Stimulated activated memory B cell treated with anti-CD40 and anti-IgM and Interleukin-4, amounts not matched to agents 10 μg/mL and 1 μg/mL and 100 μg/mL, for 72 hours (primary cell): ENCODE data around the gene FYB1.

ENCODE experiments used
- ATAC-seq: fragments of 150-1000 bp; cut with Tn5 transposase; 2 replicates; pipeline ENCODE4 v1.10.0; 2021
- H3K27ac Mint-ChIP-seq: one replicate; pipeline ENCODE4 v1.8.0; 2022; ENCODE audit warnings: mild to moderate bottlenecking, mixed read lengths
- H3K27me3 Mint-ChIP-seq: one replicate; pipeline ENCODE4 v1.8.0; 2022; ENCODE audit warnings: mixed read lengths
- H3K36me3 Mint-ChIP-seq: one replicate; pipeline ENCODE4 v1.8.0; 2022; ENCODE audit warnings: mixed read lengths
- H3K4me1 Mint-ChIP-seq: one replicate; pipeline ENCODE4 v1.8.0; 2022; ENCODE audit warnings: mixed read lengths
- H3K4me3 Mint-ChIP-seq: one replicate; pipeline ENCODE4 v1.8.0; 2022; ENCODE audit warnings: mild to moderate bottlenecking, moderate library complexity, mixed read lengths
- H3K9me3 Mint-ChIP-seq: one replicate; pipeline ENCODE4 v1.8.0; 2022; ENCODE audit warnings: mixed read lengths

FYB1 gene

DNA sequence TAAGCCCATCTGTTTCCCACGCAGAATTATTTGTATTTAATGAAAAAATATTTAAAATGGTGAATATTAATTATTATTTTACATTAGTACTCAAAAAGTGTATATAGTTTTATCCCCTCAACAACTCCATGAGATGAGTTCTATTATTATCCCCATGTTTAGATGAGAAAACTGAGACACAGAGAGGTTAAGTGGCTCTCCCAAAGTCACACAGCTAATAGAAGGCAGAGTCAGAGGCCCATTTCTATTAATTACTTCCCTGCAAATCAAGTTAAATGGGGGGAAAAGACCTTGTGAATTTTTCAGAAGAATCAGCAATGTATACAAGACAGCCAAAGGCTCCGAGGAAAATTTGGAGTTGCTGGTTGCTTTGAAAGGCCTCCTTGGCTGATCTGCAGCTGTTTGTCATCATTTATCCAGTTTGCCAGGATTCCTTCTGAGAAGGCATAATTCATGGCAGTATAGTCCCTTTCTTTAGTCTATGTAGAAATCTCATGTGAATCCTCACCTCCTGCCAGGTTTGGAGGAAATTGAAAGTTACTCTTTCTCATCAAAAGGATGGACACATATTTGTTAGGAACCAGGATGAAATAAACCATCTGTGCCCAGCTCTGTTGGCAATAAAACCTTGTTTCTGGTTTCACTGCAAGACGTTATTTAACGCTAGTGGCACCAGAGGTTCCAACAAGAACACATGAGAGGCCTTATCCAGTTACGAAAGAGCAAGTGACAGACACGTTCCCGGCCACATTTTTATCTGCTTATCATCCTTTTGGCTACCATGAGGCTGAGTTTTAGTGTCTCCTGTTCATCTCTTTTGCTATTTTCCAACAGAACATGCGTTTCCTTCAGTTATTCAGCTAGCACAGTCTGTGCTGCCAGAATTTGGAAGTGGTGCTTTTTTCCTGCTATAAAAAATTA, 621 bp downstream of the FYB1 start:
- ATAC-seq: no peak
- no peaks in the 10 kb centered on the region for H3K36me3 Mint-ChIP-seq
- H3K27ac Mint-ChIP-seq: no peak overlapping the region
- no peaks in the 10 kb centered on the region for H3K27me3 Mint-ChIP-seq
- no peak overlapping the region for H3K4me3 Mint-ChIP-seq
- H3K4me1 Mint-ChIP-seq: no peaks in the 10 kb centered on the region
- H3K9me3 Mint-ChIP-seq: no peaks in the 10 kb centered on the region

DNA sequence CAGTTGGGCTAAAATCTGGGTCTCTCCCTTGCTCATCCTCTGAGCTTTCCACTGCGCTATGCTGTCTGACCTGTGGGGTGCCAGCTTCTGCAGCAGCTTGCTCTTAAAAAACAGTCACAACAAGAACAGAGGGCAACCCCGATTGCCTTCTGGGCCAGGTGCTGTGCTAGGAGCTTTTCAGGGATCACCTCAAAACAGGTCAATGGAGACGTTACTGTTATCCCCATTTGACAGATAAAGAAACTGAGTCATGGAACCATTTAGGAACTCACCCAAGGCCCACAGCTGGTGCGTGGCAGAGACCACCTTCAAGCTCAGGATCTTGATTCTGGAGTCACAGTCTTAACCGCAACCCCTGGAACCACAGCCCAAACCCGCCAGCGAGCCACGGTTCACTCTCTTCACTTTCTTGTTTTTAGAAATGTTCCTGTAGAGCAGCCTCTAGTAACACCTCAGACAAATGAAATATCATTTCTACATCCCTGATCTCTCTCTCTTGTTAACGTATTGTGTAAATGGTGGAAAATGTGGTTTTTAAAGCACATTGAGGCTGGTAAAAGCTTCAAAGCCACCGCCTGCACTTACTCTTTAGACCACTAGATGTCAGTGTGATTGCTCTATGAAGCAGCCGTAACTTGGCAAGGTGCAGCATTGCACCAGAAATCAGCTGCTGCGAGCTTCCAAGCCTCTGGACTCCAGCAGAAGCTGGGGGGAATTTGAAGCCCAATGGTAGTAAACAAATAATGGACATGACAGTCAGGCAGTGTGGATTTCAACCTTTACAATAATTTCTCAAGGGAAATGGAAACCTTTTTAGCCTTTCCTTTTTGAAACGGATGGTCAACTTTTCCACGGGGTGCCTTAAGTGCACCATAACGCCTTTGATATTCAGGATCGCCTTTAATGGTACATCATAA, 1.7 kb downstream of the FYB1 start:
- Mint-ChIP-seq H3K27ac (no peak overlapping the region), H3K36me3 (no peaks in the 10 kb centered on the region), H3K27me3 (no peaks in the 10 kb centered on the region), H3K9me3 (no peaks in the 10 kb centered on the region), H3K4me3 (no peak overlapping the region), H3K4me1 (no peaks in the 10 kb centered on the region)
- peak; percentile 65 for ATAC-seq

DNA sequence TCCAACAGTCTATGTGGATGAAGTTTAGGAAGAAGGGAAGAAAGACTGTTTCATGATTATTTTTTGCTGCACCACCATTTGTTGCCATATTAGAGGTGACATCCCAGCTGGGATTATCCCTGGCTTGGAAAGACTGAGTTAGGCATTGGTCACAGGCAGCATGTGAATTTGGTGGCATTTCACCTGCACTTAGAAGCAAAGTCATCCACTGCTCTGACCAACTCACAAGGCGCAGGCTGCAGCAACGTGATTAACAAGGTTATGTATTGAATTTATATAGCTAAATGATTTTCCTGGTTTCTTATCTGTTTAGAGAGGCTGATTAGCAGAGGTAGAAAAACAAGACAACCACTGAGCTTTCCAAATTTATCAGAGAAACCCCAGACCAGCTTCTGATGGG, 2.7 kb downstream of the FYB1 start:
- H3K9me3 Mint-ChIP-seq: no peaks in the 10 kb centered on the region
- H3K4me3 Mint-ChIP-seq: no peak overlapping the region
- no peaks in the 10 kb centered on the region for H3K27me3 Mint-ChIP-seq
- H3K4me1 Mint-ChIP-seq: peaks cover 5% of the 10 kb centered on the region
- no peak overlapping the region for H3K27ac Mint-ChIP-seq
- ATAC-seq: no peak
- no peaks in the 10 kb centered on the region for H3K36me3 Mint-ChIP-seq

DNA sequence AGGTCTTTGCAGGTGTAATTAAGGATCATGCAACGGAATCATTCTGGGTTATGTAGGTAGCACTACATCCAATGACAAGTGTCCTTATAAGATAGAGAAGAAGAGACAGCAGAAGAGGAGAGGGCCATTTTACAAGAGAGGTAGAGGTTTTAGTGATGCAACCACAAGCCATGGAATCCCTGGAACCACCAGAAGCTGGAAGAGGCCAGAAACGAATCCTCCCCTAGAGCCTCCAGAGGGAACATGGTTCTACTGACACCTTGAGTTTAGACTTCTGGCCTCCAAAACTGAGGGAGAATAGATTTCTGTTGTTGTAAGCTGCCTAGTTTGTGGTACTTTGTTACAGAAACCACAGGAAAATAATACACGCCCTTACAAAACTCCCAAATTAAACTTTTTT, 3.5 kb downstream of the FYB1 start:
- no peak for ATAC-seq
- H3K27ac Mint-ChIP-seq: no peak overlapping the region
- H3K36me3 Mint-ChIP-seq: no peaks in the 10 kb centered on the region
- H3K27me3 Mint-ChIP-seq: no peaks in the 10 kb centered on the region
- H3K9me3 Mint-ChIP-seq: no peaks in the 10 kb centered on the region
- no peak overlapping the region for H3K4me3 Mint-ChIP-seq
- H3K4me1 Mint-ChIP-seq: peaks cover 8% of the 10 kb centered on the region

DNA sequence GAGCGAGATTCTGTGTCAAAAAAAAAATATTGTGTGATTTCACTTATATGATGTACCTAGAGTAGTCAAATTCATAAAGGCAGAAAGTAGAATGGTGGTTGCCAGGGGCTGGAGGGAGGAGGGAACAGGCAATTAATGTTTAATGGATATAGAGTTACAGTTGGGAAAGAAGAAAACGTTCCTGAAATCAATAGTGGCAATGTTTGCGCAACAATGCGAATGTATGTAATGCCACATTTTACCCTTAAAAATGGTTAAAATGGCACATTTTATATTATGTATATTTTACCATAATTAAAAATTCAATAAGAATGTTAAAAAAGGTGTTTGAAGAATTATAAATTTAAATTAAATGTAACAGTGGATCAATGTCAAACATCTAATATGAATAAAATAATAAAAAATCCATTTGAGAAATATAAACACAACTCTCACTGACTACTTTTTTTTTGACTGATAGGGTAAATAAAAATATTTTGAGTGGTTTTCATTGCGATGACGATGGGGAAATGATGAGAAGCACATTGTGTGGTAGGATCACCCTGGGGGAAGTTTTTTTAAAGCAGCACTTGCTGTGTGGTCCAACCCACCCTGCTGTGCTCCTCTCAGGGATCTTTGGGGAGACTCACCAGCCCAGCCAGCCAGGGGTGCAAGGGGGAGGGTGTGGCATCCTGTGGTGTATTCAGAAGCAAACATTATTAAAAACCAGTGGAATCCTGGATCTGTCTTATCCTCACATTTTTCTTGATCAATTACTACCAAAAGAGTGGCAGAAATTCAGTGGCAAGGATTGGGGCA, 4.3 kb downstream of the FYB1 start:
- Mint-ChIP-seq H3K4me1 (peaks cover 11% of the 10 kb centered on the region), H3K9me3 (no peaks in the 10 kb centered on the region), H3K27me3 (no peaks in the 10 kb centered on the region), H3K4me3 (no peak overlapping the region), H3K36me3 (no peaks in the 10 kb centered on the region), H3K27ac (no peak overlapping the region)
- ATAC-seq: no peak

DNA sequence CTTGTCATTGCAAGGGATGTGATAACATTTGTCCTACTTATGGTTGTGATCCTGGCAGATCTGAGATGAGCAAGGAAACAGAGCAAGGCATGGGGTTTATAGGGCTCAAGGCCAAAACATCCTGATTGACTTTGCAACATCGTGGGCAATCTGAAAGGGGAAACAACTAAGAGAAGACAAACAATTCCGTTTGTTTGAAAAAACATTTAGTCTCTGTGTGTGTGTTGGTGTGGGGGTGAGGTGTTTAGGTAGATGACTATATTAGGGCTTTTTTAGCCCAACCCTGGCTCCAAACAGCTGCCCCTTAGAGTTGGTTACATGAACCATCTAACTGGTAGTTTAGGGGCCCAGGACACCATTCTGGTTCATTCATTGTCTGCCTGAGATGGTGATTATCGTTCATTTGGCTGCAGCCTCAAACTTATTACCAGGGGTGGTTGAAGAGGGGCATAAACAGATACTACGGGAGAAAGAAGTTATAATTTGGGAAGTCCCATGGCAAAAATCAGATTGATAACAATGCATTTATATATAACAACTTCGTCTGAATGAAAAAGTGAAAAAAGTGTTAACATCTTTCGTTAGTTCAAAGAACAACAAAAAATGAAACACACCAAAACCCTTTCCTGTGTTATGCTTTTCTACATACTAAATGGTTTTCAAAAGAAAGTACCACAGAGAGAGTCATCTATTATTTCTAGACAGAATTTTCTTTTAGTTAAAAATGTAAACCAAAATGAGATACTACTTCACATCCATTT, 5.7 kb downstream of the FYB1 start:
- Mint-ChIP-seq H3K27me3 (no peaks in the 10 kb centered on the region), H3K36me3 (no peaks in the 10 kb centered on the region), H3K9me3 (no peaks in the 10 kb centered on the region), H3K4me3 (no peak overlapping the region), H3K27ac (no peak overlapping the region), H3K4me1 (peaks cover 18% of the 10 kb centered on the region)
- no peak for ATAC-seq

DNA sequence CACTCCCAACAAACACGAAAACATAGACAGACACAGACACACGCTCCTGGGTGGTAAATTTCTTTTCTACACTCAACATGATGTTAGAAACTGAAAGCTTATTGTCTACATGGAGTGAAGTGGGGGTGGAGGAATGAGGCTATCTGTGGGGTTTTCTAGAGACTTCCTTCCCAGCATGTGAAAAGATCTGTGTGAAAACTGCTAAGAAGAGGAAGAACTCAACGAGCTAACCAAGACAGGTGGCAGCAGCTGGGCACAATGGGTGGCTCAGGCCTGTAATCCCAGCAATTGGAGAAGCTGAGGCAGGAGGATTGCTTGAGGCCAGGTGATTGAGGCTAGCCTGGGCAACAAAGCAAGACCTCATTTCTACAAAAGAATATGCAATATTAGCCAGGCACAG, 7.6 kb downstream of the FYB1 start:
- Mint-ChIP-seq H3K4me3 (no peak overlapping the region), H3K27ac (peak overlapping the region; percentile 39), H3K4me1 (peaks cover 18% of the 10 kb centered on the region), H3K9me3 (no peaks in the 10 kb centered on the region), H3K27me3 (no peaks in the 10 kb centered on the region), H3K36me3 (no peaks in the 10 kb centered on the region)
- no peak for ATAC-seq

DNA sequence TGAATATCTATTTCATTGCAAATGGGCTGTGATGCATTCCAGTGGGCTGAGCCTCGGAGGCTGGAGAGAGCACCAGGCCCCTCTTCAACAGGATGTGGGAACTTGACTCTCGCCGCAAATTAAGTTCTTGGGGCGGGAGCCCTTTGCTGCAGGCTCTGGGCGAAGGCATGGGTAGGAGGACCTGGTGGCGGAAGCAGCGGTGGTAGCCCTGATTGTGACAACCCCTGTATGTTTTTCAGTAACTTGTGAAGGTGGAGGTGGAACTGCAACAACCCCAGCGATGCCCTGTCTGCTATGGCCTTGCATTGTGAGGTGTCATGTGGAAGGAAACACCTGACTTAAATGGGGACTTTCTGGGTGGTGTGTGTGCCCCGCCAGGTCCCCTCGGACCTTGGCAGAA, 9.4 kb downstream of the FYB1 start:
- ATAC-seq: peak; percentile 39
- Mint-ChIP-seq H3K36me3 (no peaks in the 10 kb centered on the region), H3K27me3 (no peaks in the 10 kb centered on the region), H3K4me3 (peak overlapping the region; percentile 8), H3K27ac (peak overlapping the region; percentile 30), H3K9me3 (no peaks in the 10 kb centered on the region), H3K4me1 (peaks cover 18% of the 10 kb centered on the region)

DNA sequence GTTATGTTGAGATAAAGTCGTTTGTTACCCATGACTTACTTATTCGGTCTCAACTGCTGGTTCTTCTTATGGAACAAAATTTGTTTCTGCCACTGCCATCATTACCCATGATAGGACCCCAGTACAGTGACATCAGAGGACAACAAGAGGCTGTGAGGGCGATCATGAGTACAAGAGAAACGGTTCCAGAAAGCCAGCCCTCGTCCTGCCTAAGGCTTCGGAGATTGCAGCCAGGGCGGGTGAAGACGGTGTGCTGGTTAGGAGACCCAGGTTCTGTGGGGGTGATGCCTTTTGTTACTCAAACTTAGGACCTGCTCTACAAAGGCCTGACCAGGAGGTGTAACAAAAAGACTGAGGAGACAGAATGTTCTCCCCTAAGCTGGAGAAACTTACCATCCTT, 10.9 kb downstream of the FYB1 start:
- H3K4me1 Mint-ChIP-seq: peaks cover 26% of the 10 kb centered on the region
- no peaks in the 10 kb centered on the region for H3K9me3 Mint-ChIP-seq
- ATAC-seq: no peak
- H3K36me3 Mint-ChIP-seq: no peaks in the 10 kb centered on the region
- H3K27ac Mint-ChIP-seq: no peak overlapping the region
- H3K27me3 Mint-ChIP-seq: no peaks in the 10 kb centered on the region
- no peak overlapping the region for H3K4me3 Mint-ChIP-seq

DNA sequence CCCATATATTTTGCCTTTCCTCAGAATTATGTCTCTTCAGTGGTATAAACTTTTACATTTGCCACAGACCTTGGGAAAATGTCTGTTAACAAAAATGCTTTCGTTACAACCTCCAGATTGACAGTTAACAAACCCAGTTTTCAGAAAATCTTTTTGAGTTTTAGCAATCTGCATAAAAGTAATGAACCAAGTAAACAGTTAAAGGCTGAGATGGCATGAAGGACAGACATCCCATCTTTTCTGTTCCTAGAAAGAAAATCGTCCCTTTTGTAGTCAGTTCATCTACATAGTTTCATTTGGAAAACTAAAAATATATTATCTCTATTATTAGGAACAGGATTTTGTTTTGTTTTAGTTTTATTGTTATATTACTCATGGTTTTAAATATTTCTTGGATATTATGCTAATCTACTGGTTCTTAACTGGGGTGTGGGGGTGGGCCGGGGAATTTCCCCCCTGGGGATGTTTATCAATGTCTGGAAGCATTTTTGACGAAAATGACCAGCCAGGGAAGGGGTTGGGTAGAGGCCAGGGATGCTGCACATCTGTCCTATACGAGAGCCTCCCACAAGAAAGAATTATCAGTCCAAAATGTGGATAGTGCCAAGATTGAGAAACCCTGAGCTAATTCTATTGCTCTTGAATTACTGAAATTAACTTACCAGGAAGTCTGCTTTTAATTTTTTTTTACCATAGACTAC, 11.9 kb downstream of the FYB1 start:
- ATAC-seq: no peak
- Mint-ChIP-seq H3K4me1 (peaks cover 30% of the 10 kb centered on the region), H3K9me3 (no peaks in the 10 kb centered on the region), H3K36me3 (no peaks in the 10 kb centered on the region), H3K27me3 (no peaks in the 10 kb centered on the region), H3K4me3 (no peak overlapping the region), H3K27ac (no peak overlapping the region)

DNA sequence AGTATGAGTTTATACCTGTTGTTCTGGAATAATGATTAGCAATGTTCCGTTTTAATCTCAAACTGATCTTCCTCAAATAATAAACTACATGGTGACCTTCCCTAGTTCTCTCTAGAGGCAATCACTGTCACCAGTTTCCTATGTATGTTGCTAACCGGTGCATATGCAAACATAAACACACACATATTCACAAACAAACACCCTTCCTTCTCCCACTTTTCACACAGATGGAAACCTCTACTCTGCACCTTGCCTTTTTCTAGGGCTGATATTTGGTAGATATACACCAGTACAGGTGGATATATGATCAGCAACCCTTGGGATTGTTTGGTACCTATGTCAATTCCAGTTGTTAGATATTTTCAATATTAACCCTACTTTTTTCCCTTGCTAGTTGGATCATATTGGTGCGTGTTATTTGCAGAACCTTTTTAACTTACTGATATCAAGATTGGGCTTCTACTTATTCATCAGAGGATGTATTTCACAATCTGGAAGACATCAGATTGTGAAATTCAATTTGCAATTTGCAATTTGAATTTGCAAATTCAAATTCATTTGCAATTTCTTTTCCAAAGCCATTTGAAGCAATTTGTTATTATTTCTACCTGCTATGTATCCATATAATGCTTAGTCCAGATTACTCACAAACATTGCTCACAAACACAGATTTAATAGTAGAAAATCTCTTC, 12.6 kb downstream of the FYB1 start:
- Mint-ChIP-seq H3K36me3 (no peaks in the 10 kb centered on the region), H3K27me3 (no peaks in the 10 kb centered on the region), H3K4me1 (peaks cover 32% of the 10 kb centered on the region), H3K27ac (no peak overlapping the region), H3K4me3 (no peak overlapping the region), H3K9me3 (no peaks in the 10 kb centered on the region)
- ATAC-seq: no peak

DNA sequence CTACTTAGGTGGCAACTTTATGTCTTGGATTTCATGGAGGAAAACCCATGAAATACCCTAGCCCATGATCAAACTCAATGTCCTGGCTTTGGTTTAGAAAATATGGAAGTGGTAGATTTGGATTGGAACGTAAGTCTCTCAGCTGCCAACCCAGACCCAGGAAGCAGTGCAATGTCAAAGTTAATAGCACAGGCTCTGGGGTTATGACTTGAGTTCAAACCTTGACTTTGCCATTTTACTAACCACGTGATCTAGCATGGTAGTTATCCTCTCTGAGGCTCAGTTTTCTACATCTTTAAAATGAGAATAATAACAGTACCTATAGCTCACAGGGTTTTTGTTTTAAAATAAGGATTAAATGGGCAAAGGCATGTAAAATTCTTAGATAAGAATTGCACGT, 13.8 kb downstream of the FYB1 start:
- Mint-ChIP-seq H3K27ac (no peak overlapping the region), H3K9me3 (no peaks in the 10 kb centered on the region), H3K36me3 (no peaks in the 10 kb centered on the region), H3K4me1 (peaks cover 34% of the 10 kb centered on the region), H3K4me3 (no peak overlapping the region), H3K27me3 (no peaks in the 10 kb centered on the region)
- ATAC-seq: no peak

DNA sequence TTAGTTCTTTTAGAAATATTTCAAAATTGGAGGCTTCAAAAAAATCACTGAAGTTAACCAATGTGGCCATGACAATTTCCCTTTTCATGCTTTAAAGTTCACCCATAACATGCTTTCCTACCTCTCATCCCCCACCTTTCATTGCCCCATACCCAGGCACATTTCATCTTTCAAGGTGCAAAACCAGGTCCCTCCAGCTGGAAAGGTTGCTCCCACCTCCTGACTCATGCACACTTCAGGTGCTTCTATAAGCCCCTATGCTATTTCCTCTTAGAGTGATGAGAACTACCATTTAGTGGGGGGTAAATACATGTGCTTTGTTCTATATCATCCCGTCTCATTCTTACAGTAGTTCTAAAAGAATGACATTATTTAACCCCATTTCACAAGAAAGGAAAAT, 15.4 kb downstream of the FYB1 start:
- Mint-ChIP-seq H3K27ac (peak overlapping the region; percentile 32), H3K36me3 (no peaks in the 10 kb centered on the region)

More for the DNA sequence above, 15.4 kb downstream of the FYB1 start:
- ATAC-seq: no peak
- Mint-ChIP-seq H3K27me3 (no peaks in the 10 kb centered on the region), H3K9me3 (no peaks in the 10 kb centered on the region), H3K4me3 (no peak overlapping the region), H3K4me1 (peaks cover 25% of the 10 kb centered on the region)
